BLaER1 treated with 17β-estradiol and CSF1 and Interleukin-3, amounts not matched to agents 10 nM and 100 nM (cell line): ENCODE results near the gene PDE4C.

ENCODE experiments used
- H3K27ac ChIP-seq, 11 experiments: shearing (Covaris generic); formaldehyde crosslinking; 2 replicates each; pipeline ENCODE4 v1.8.1; 2022
- H3K27me3 ChIP-seq, 11 experiments: shearing (Covaris generic); formaldehyde crosslinking; 2 replicates each; pipeline ENCODE4 v1.8.1; 2022
- H3K36me3 ChIP-seq, 11 experiments: shearing (Covaris generic); formaldehyde crosslinking; 2 replicates each; pipeline ENCODE4 v1.8.1; 2022
- H3K4me1 ChIP-seq, 10 experiments: shearing (Covaris generic); formaldehyde crosslinking; 2 replicates each; pipeline ENCODE4 v1.8.1; 2022
- H3K4me2 ChIP-seq, 11 experiments: shearing (Covaris generic); formaldehyde crosslinking; 2 replicates each; pipeline ENCODE4 v1.8.1; 2022
- H3K4me3 ChIP-seq, 10 experiments: shearing (Covaris generic); formaldehyde crosslinking; 2 replicates each; pipeline ENCODE4 v1.8.1; 2022
- H3K9ac ChIP-seq, 11 experiments: shearing (Covaris generic); formaldehyde crosslinking; 2 replicates each; pipeline ENCODE4 v1.8.1; 2022
- H3K9me3 ChIP-seq, 11 experiments: shearing (Covaris generic); formaldehyde crosslinking; replicated peaks in 1 of 11; 2 replicates each; pipeline ENCODE4 v1.8.1; 2022
- H4K20me1 ChIP-seq, 11 experiments: shearing (Covaris generic); formaldehyde crosslinking; 2 replicates each; pipeline ENCODE4 v1.8.1; 2022
- Cebpa-rat ChIP-seq, 11 experiments: shearing (Covaris generic); IDR thresholded peaks; 2 replicates each; pipeline ENCODE4 v1.8.1; 2022

The PDE4C gene

DNA sequence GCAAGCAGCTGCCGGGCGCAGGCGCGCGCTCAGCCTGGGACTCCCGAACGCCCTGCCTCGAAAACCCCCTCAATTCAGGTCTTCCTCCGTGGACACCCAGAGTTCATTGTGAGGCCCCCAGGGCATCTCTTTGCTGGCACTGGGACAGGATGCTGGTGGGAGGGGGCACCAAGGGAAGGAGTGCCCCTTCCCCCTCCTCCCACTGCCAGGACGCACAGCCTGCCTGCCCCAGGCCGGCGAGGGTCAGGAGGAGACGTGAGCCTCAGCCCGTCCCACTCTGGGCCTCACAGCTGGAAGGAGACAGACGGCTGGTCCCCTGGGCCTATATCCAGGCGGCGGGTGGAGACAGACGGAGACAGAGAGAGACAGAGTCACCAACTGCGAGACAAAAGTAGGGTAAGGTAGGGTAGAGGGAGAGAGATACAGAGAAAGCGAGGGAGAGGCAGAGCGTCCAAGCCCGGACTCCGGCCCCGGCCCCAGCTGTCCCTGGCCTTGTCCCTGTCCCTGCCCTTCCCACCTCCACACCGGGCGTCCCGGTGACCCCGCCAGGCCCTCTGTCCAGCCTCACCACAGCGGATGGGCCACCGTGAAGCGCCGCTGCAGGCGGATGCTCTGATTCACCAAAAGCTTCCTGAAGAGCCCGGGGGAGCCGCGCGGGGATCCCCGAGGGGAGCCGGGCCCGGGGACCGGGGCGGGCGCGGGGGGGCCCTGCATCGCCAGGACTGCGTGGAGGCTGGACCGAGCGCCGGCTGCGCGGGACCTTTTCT, at the start of gene PDE4C:
Gene PDE4C (minus strand): TSS at position 737 of the 767 bp plus-strand sequence. CDS start 23 bp downstream, at position 714.
- peak within 1 kb of the TSS in 3 of 11 experiments; percentile 4 to 25 (median 7); a peak in 2 of 22 replicates for H3K27ac ChIP-seq
- H3K27me3 ChIP-seq = peaks cover 26 to 38% (median 36%) of the 10 kb centered on the region in 11 experiments
- no peak for TF ChIP-seq Cebpa-rat (IDR thresholded peaks at IDR 0.05)
- H4K20me1 ChIP-seq = peaks cover 0 to 17% (median 0%) of the 10 kb centered on the region in 11 experiments; a peak in 4 of 22 replicates
- peak within 1 kb of the TSS; percentile 62 to 89 (median 85) for H3K4me2 ChIP-seq
- H3K4me1 ChIP-seq = peaks cover 34 to 65% (median 56%) of the 10 kb centered on the region in 10 experiments
- H3K4me3 ChIP-seq = peak within 1 kb of the TSS in 6 of 10 experiments; percentile 2 to 42 (median 25); a peak in 8 of 20 replicates
- H3K9ac ChIP-seq = peak within 1 kb of the TSS in 6 of 11 experiments; percentile 29 to 55 (median 48); a peak in 10 of 22 replicates
- no peaks in the 10 kb centered on the region for H3K36me3 ChIP-seq
- peaks cover 0 to 12% (median 0%) of the 10 kb centered on the region in 11 experiments; a peak in 3 of 22 replicates for H3K9me3 ChIP-seq

DNA sequence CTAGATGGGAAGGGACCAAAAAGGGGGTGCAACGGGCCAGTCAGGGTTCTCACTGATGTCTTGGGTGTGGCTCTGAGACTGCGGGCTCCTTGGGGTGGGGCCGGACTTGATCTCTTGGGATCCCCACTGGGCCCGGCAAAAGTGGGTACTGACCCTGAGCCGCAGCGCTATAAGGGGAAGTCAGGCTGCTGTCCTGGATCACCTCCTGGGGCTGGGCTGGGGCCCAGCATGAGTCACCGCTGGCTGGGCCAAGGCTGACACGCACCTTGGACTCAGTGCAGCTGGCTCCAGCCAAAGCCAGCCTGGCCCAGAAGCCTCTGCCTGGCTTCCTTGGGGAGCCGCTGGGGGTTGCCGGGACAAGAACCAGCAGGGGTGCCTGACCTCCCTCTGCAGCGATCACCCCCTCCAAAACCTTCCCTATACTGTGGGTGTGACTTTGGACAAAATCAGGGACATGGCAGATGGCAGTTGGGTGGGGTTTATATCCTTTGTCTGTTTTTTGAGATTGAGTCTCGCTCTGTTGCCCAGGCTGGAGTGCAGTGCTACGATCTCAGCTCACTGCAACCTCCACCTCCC, 48.6 kb upstream of the PDE4C start:
- Histone ChIP-seq H3K27ac (0 out of 22 replicates have a peak overlapping the region, but pooled peaks of 1 of the 11 experiments have one; percentile 7), H4K20me1 (peaks cover 69 to 99% (median 84%) of the 10 kb centered on the region in 11 experiments), H3K9me3 (no peaks in the 10 kb centered on the region), H3K9ac (peak overlapping the region in 3 of 11 experiments; percentile 7 to 48 (median 47); a peak in 2 of 22 replicates), H3K4me1 (peaks cover 21 to 47% (median 39%) of the 10 kb centered on the region in 10 experiments), H3K4me3 (no peak overlapping the region), H3K27me3 (no peaks in the 10 kb centered on the region), H3K36me3 (peaks cover 26 to 56% (median 45%) of the 10 kb centered on the region in 11 experiments), H3K4me2 (peak overlapping the region in 6 of 11 experiments; percentile 17 to 77 (median 56); a peak in 11 of 22 replicates)
- TF ChIP-seq Cebpa-rat (IDR thresholded peaks at IDR 0.05) = no peak

DNA sequence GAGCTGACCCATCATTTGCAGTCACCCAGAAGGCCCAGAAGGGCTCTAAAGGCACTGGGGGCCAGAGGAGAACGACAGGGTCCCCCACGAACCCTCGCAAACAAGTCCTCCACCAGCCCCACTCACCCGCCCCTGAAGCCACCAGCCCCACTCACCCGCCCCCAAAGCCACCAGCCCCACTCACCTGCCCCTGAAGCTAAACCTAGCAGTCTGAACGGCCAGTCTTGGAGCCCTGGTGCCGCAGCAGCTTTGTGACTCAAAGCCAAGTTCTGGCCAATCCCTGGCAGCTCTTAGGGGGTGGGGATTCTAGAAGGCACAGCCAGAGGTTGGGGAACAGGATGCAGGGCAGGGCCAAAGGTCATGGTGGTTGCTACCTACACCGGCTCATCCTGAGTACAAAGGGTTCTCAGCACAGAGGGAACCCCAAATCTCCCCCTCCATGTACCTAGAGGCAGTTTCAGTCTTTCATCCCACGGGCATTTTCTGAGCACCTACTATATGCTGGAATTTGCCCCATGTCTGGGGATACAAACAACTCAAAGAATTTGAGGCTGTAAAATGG, 48.1 kb upstream of the PDE4C start, which contains the start of gene IQCN:
Gene IQCN (minus strand): TSS at position 234 of the 562 bp plus-strand sequence. CDS start 4,974 bp downstream, outside the sequence.
- H3K27me3 ChIP-seq = no peaks in the 10 kb centered on the region
- no peaks in the 10 kb centered on the region for H3K9me3 ChIP-seq
- H3K27ac ChIP-seq = 0 out of 22 replicates have a peak within 1 kb of the TSS, but pooled peaks of 1 of the 11 experiments have one; percentile 7
- H3K4me1 ChIP-seq = peaks cover 21 to 49% (median 39%) of the 10 kb centered on the region in 10 experiments
- H4K20me1 ChIP-seq = peaks cover 66 to 99% (median 82%) of the 10 kb centered on the region in 11 experiments
- H3K9ac ChIP-seq = peak within 1 kb of the TSS in 4 of 11 experiments; percentile 5 to 48 (median 27); a peak in 2 of 22 replicates
- no peak for TF ChIP-seq Cebpa-rat (IDR thresholded peaks at IDR 0.05)
- H3K36me3 ChIP-seq = peaks cover 26 to 56% (median 45%) of the 10 kb centered on the region in 11 experiments
- H3K4me2 ChIP-seq = peak within 1 kb of the TSS in 6 of 11 experiments; percentile 17 to 77 (median 56); a peak in 11 of 22 replicates
- no peak within 1 kb of the TSS for H3K4me3 ChIP-seq

DNA sequence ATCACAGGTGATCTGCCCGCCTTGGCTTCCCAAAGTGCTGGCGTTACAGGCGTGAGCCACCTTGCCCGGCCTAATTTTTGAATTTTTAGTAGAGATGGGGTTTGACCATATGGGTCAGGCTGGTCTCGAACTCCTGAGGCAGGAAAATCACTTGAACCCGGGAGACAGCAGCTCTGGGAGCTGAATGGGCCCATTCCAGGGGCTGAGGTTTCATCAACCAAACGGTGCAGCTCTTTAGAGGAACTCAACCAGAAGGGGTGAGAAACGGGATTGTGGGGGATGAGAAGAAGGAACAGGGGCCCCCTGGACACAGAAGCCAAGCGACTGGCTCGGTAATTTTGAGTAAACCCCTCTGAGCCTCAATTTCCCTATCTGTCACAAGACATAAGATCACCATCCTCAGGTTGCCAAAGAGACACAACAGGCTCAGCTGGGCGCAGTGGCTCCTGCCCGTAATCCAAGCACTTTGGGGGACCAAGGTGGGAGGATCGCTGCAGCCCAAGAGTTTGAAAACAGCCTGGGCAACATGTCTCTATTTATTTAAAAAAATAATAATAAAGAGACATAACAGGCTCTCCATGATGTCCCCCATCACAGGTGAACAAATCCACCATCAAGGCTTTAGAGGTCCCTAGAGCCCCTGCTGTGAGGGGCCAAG, 47.5 kb upstream of the PDE4C start:
- no peaks in the 10 kb centered on the region for H3K27me3 ChIP-seq
- TF ChIP-seq Cebpa-rat (IDR thresholded peaks at IDR 0.05) = no peak
- peaks cover 20 to 51% (median 41%) of the 10 kb centered on the region in 11 experiments for H3K36me3 ChIP-seq
- no peaks in the 10 kb centered on the region for H3K9me3 ChIP-seq
- peaks cover 15 to 50% (median 37%) of the 10 kb centered on the region in 10 experiments for H3K4me1 ChIP-seq
- H3K9ac ChIP-seq = no peak overlapping the region
- peaks cover 60 to 98% (median 79%) of the 10 kb centered on the region in 11 experiments for H4K20me1 ChIP-seq
- H3K27ac ChIP-seq = no peak overlapping the region
- H3K4me2 ChIP-seq = no peak overlapping the region
- no peak overlapping the region for H3K4me3 ChIP-seq

DNA sequence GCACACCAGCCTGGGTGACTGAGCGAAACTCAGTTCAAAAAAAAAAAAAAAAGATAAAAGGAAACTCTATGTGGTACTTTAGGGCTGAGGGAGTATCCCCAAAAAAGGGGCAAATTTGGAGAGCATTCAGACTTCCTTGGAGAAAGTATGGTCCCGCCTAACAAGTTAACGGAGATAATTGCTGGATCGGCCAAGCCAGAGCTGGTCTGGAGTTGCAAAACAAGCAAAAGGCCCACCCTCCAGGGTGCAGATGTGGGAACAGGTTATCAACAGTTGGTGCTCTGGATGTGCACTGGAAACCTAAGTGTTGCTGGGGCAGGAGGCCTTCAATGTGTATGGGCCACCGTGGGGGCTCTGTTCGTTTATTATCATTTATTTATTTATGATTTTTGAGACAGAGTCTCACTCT, 45.2 kb upstream of the PDE4C start:
- TF ChIP-seq Cebpa-rat (IDR thresholded peaks at IDR 0.05) = no peak
- H3K4me2 ChIP-seq = no peak overlapping the region
- H3K27me3 ChIP-seq = no peaks in the 10 kb centered on the region
- no peak overlapping the region for H3K27ac ChIP-seq
- H4K20me1 ChIP-seq = peaks cover 38 to 79% (median 56%) of the 10 kb centered on the region in 11 experiments
- no peaks in the 10 kb centered on the region for H3K9me3 ChIP-seq
- H3K4me3 ChIP-seq = no peak overlapping the region
- no peak overlapping the region for H3K9ac ChIP-seq
- peaks cover 27 to 53% (median 40%) of the 10 kb centered on the region in 11 experiments for H3K36me3 ChIP-seq
- peaks cover 6 to 35% (median 26%) of the 10 kb centered on the region in 10 experiments; a peak in 19 of 20 replicates for H3K4me1 ChIP-seq

DNA sequence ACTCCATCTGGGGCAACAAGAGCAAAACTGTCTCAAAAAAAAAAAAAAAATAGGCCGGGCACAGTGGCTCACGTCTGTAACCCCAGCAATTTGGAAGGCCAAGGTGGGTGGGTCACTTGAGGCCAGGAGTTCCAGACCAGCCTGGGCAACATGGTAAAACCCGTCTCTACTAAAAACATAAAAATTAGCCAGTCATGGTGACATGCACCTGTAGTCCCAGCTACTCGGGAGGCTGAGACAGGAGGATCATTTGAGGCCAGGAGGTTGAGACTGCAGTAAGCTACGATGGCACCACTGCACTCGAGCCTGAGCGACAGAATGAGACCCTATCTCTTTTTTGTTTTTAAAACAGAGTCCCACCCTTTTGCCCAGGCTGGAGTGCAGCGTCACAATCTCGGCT, 44.1 kb upstream of the PDE4C start:
- H3K4me1 ChIP-seq = peaks cover 13 to 36% (median 26%) of the 10 kb centered on the region in 10 experiments
- no peak overlapping the region for H3K27ac ChIP-seq
- peaks cover 27 to 68% (median 45%) of the 10 kb centered on the region in 11 experiments for H4K20me1 ChIP-seq
- no peak overlapping the region for H3K4me3 ChIP-seq
- no peaks in the 10 kb centered on the region for H3K9me3 ChIP-seq
- no peak overlapping the region for H3K9ac ChIP-seq
- peaks cover 16 to 53% (median 34%) of the 10 kb centered on the region in 11 experiments for H3K36me3 ChIP-seq
- no peak overlapping the region for H3K4me2 ChIP-seq
- no peak for TF ChIP-seq Cebpa-rat (IDR thresholded peaks at IDR 0.05)
- H3K27me3 ChIP-seq = no peaks in the 10 kb centered on the region

DNA sequence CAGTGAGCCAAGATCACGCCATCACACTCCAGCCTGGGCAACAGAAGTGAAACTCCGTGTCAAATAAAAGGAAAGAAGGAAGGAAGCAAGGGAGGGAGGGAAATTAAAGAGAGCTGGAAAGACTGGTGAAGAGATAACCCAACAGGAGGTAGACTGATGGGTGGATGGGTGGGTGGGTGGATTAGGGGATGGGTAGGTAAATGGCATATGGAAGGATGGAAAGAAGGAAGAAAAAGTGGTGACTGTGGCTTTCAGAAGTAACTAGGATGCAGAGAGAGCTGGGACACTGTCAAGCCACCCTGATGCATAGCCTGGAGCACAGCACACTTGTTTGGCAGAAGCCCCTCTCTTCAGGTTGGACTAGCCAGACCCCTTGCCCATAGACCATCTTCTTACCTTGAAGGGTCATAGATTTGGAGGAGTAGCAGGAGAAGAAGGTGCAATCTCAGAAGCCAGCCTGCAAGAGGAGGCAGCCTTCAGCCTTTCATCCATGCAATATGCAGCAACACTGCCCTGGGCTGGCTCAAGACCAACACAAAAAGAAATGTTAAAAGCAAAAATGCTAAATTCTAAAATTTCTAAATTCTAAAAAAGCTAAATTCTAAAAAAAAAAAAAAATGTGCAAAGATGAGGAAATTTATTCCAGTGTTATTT, 43.0 kb upstream of the PDE4C start:
- no peaks in the 10 kb centered on the region for H3K9me3 ChIP-seq
- no peaks in the 10 kb centered on the region for H3K27me3 ChIP-seq
- H3K36me3 ChIP-seq = peaks cover 8 to 54% (median 31%) of the 10 kb centered on the region in 11 experiments; a peak in 21 of 22 replicates
- TF ChIP-seq Cebpa-rat (IDR thresholded peaks at IDR 0.05) = no peak
- peaks cover 16 to 60% (median 34%) of the 10 kb centered on the region in 11 experiments; a peak in 19 of 22 replicates for H4K20me1 ChIP-seq
- H3K4me1 ChIP-seq = peaks cover 10 to 34% (median 25%) of the 10 kb centered on the region in 10 experiments
- no peak overlapping the region for H3K27ac ChIP-seq
- H3K4me3 ChIP-seq = no peak overlapping the region
- H3K4me2 ChIP-seq = peak overlapping the region in 4 of 11 experiments; percentile 18 to 50 (median 24); a peak in 5 of 22 replicates
- no peak overlapping the region for H3K9ac ChIP-seq
